ENCODE data around the gene CERS1.

Gene CERS1

DNA sequence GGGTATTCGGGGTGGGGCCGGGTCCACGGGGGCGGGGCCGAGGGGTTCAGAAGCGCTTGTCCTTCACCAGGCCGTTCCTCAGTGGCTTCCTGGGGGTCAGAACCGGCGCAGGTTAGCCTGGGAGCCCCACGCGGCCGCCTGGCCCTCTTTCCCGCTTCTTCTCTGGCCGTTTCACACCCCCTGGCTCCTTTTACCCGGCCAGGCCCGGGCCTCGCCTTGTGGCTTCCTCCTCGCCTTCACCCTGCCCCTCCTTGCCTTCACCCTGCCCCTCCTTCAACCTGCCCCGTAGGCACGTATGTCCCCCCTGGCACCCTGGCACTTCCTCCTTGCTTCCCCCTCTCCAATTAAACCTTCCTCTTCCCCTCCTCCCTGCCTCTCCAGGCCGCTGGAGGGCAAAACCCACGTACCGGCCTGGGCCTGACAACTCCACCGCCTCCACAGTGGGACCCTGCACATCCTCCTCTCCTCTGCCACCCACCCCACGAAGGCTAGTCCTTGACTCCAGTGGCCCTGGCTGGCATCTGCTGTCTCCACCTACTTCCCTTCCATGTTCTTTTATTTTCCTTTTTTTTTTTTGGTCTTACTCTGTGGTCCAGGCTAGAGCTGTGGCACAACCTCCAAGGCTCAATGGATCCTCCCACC is 25.3 kb downstream of the CERS1 start:
- Histone ChIP-seq H3K4me3 (ENCODE audit: low read depth in 1 of 5, low read length in 5 of 5) (no peak overlapping the region), H3K36me3 (ENCODE audit: control insufficient read depth in 5 of 5, insufficient read depth in 5 of 5, low read length in 5 of 5) (peaks cover 0 to 23% (median 22%) of the 10 kb centered on the region in 5 donors), H3K27ac (ENCODE audit: low read depth, low read length) (no peak overlapping the region)

DNA sequence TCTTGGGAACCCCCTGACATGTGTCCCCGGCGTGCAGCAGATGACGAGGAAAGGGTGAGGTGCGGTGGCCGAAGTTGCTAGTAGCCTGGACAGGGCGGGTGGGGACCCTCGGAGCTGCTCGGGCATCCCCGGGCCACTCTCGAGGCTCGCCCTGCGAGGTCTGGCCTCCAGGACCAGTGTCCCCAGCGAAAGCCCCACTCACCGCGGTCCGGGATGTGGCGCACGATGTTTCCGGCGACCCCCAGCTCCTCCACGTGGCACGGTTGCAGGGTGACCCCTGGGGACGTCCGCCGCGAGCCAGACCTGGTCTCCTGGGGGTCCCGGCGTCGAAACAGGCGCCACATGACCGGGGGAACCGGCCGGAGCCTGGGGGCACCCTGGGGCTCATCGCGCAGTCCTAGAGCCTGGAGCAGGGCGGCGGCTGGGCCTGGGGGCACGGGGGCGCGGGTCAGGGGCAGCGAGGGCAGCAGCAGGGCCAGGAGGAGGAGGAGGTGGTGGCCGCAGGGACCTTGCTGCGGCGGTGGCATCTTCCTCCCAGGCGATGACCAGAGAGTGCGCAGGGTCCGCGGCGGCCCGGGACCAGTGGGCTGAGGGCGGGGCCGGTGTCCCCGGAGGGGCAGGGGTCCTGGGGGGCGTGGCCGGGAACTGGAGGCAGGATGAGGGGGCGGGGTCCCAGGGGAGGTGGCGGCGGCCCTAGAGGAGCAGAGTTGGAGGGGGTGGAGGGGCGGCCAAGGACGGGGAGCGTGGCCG is 26.0 kb downstream of the CERS1 start:
- Histone ChIP-seq H3K27ac (ENCODE audit: low read depth, low read length) (no peak overlapping the region), H3K36me3 (ENCODE audit: control insufficient read depth in 5 of 5, insufficient read depth in 5 of 5, low read length in 5 of 5) (peaks cover 0 to 30% (median 29%) of the 10 kb centered on the region in 5 donors), H3K4me1 (ENCODE audit: control insufficient read depth in 5 of 5, insufficient read depth in 5 of 5, low read length in 5 of 5) (peaks cover 0 to 23% (median 9%) of the 10 kb centered on the region in 5 donors), H3K9ac (ENCODE audit: low read length in 5 of 5) (no peak overlapping the region), H3K9me3 (ENCODE audit: control insufficient read depth in 5 of 5, low read length in 5 of 5) (no peaks in the 10 kb centered on the region), H3K27me3 (ENCODE audit: control insufficient read depth in 5 of 5, insufficient read depth in 4 of 5, low read length in 5 of 5) (peaks cover 0 to 7% (median 0%) of the 10 kb centered on the region in 5 donors), H3K4me3 (ENCODE audit: low read depth in 1 of 5, low read length in 5 of 5) (no peak overlapping the region)

More for the DNA sequence above, 25.3 kb downstream of the CERS1 start:
- Histone ChIP-seq H3K9me3 (ENCODE audit: control insufficient read depth in 5 of 5, low read length in 5 of 5) (no peaks in the 10 kb centered on the region), H3K4me1 (ENCODE audit: control insufficient read depth in 5 of 5, insufficient read depth in 5 of 5, low read length in 5 of 5) (peaks cover 0 to 23% (median 9%) of the 10 kb centered on the region in 5 donors), H3K9ac (ENCODE audit: low read length in 5 of 5) (no peak overlapping the region), H3K27me3 (ENCODE audit: control insufficient read depth in 5 of 5, insufficient read depth in 4 of 5, low read length in 5 of 5) (peaks cover 0 to 7% (median 0%) of the 10 kb centered on the region in 5 donors)

DNA sequence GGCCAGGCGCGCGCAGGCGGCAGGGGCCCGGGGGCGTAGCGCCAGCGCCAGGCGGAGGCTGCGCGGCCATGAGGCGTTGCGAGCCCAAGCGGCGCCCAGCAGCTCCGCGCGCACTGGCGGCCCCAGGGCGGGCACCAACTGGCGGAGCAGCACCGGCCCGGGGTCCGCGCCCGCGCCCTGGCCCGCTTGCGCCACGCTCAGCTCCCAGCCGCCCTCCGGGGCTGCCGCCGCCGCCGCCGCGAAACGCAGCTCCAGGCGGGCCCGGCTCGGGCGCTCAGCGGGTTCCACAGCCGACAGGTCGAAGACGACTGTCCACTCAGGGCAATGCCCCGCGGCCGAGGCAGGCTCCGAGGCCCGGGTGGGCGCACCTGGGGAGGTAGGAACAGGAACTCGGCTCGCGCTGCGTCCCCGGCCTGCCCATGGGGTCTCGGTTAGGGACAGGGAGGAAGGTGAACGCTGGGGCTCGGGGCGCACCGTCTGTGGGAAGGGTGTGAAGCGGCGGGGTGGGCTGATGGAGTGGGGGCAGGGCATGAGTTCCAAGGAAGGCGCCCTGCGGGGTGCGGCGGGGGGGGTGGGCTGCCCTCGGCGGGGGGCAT is 26.8 kb downstream of the CERS1 start:
- Histone ChIP-seq H3K4me3 (ENCODE audit: low read depth in 1 of 5, low read length in 5 of 5) (no peak overlapping the region), H3K9ac (ENCODE audit: low read length in 5 of 5) (no peak overlapping the region), H3K36me3 (ENCODE audit: control insufficient read depth in 5 of 5, insufficient read depth in 5 of 5, low read length in 5 of 5) (peaks cover 0 to 37% (median 36%) of the 10 kb centered on the region in 5 donors), H3K27me3 (ENCODE audit: control insufficient read depth in 5 of 5, insufficient read depth in 4 of 5, low read length in 5 of 5) (peaks cover 0 to 7% (median 0%) of the 10 kb centered on the region in 5 donors), H3K27ac (ENCODE audit: low read depth, low read length) (no peak overlapping the region), H3K9me3 (ENCODE audit: control insufficient read depth in 5 of 5, low read length in 5 of 5) (no peaks in the 10 kb centered on the region), H3K4me1 (ENCODE audit: control insufficient read depth in 5 of 5, insufficient read depth in 5 of 5, low read length in 5 of 5) (peaks cover 0 to 23% (median 9%) of the 10 kb centered on the region in 5 donors)

DNA sequence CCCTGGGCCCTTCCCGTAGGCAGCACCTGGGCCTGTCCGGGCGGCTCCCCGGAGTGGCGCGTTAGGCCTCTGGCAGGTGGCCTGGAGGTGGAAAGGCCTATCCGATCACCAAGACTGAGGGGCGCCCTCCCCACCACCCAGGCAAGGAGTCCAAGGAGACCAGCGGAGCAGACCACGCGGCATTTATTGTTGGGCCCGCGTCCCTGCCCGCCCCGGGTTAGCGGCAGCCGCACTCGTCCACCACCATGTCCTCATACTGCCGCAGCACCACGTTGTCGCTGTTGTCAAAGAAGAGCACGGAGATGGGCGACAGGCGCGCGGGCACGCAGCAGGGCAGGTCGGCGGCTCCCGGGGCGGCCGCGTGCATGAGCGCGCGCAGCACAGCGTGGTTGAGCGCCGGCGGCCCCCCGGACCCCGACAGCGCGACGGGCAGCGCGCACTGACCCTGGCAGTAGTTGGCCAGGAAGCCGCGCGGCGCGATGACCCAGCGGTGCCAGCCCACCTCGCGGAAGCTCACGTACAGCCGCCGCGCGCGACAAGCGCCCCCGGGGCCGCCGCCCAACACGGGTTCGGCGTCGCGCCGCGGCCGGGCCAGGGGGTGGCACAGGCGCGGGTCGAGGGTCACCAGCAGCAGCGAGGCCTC is 27.5 kb downstream of the CERS1 start:
- no peak overlapping the region for H3K27ac ChIP-seq (ENCODE audit: low read depth, low read length)
- H3K9me3 ChIP-seq (ENCODE audit: control insufficient read depth in 5 of 5, low read length in 5 of 5), result no peaks in the 10 kb centered on the region
- H3K9ac ChIP-seq (ENCODE audit: low read length in 5 of 5), result no peak overlapping the region
- peaks cover 0 to 43% (median 42%) of the 10 kb centered on the region in 5 donors for H3K36me3 ChIP-seq (ENCODE audit: control insufficient read depth in 5 of 5, insufficient read depth in 5 of 5, low read length in 5 of 5)
- no peak overlapping the region for H3K4me3 ChIP-seq (ENCODE audit: low read depth in 1 of 5, low read length in 5 of 5)
- H3K4me1 ChIP-seq (ENCODE audit: control insufficient read depth in 5 of 5, insufficient read depth in 5 of 5, low read length in 5 of 5), result peaks cover 0 to 23% (median 9%) of the 10 kb centered on the region in 5 donors
- H3K27me3 ChIP-seq (ENCODE audit: control insufficient read depth in 5 of 5, insufficient read depth in 4 of 5, low read length in 5 of 5), result peaks cover 0 to 7% (median 0%) of the 10 kb centered on the region in 5 donors

DNA sequence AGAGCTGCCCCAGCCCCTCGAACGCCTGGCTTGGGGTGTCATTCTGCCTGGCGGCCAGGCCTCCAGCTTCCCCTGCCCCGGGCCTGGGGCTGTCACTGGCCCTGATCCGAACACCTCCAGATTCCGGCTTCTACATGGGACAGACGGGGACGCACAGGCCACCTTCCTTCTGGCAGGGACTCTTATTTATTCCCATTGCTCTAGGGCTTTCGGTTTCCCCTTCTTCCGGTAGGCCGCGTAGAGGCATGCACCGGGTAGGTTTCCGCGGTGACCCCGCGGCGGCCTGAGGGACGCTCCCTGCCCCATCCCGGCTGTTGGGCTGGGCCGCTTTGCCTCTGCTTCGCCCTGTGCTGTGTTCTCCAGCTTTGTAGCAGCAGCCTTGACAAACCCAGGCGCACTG is 28.2 kb downstream of the CERS1 start:
- Histone ChIP-seq H3K27ac (ENCODE audit: low read depth, low read length) (no peak overlapping the region), H3K27me3 (ENCODE audit: control insufficient read depth in 5 of 5, insufficient read depth in 4 of 5, low read length in 5 of 5) (peaks cover 0 to 7% (median 0%) of the 10 kb centered on the region in 5 donors), H3K4me1 (ENCODE audit: control insufficient read depth in 5 of 5, insufficient read depth in 5 of 5, low read length in 5 of 5) (peaks cover 0 to 23% (median 9%) of the 10 kb centered on the region in 5 donors), H3K9me3 (ENCODE audit: control insufficient read depth in 5 of 5, low read length in 5 of 5) (no peaks in the 10 kb centered on the region), H3K4me3 (ENCODE audit: low read depth in 1 of 5, low read length in 5 of 5) (no peak overlapping the region), H3K36me3 (ENCODE audit: control insufficient read depth in 5 of 5, insufficient read depth in 5 of 5, low read length in 5 of 5) (peaks cover 0 to 51% (median 50%) of the 10 kb centered on the region in 5 donors), H3K9ac (ENCODE audit: low read length in 5 of 5) (no peak overlapping the region)

DNA sequence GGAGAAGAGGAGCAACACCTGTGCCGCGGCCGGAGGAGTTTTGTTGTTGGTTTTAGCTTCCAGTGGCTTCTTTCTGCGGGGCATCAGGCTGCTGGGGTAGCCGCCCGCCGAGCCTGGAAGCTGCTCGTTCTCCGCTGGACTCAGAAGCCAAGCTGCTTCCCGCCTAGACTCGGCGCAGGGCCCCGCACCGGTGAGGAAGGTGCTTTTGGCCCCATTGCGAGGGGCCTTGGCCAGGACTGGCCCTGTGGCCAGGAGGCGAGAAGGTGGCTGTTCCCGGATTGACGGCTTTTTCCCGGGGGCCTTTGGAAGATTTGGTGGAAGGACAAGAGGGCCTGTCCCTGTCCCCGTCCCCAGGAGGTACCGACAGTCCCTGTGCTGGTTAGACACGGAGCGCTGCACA is 28.8 kb downstream of the CERS1 start:
- H3K27me3 ChIP-seq (ENCODE audit: control insufficient read depth in 5 of 5, insufficient read depth in 4 of 5, low read length in 5 of 5), result peaks cover 0 to 7% (median 0%) of the 10 kb centered on the region in 5 donors
- H3K4me3 ChIP-seq (ENCODE audit: low read depth in 1 of 5, low read length in 5 of 5), result no peak overlapping the region
- no peak overlapping the region for H3K27ac ChIP-seq (ENCODE audit: low read depth, low read length)
- no peaks in the 10 kb centered on the region for H3K9me3 ChIP-seq (ENCODE audit: control insufficient read depth in 5 of 5, low read length in 5 of 5)
- no peak overlapping the region for H3K9ac ChIP-seq (ENCODE audit: low read length in 5 of 5)
- peaks cover 0 to 23% (median 9%) of the 10 kb centered on the region in 5 donors for H3K4me1 ChIP-seq (ENCODE audit: control insufficient read depth in 5 of 5, insufficient read depth in 5 of 5, low read length in 5 of 5)
- peaks cover 0 to 57% (median 56%) of the 10 kb centered on the region in 5 donors for H3K36me3 ChIP-seq (ENCODE audit: control insufficient read depth in 5 of 5, insufficient read depth in 5 of 5, low read length in 5 of 5)

DNA sequence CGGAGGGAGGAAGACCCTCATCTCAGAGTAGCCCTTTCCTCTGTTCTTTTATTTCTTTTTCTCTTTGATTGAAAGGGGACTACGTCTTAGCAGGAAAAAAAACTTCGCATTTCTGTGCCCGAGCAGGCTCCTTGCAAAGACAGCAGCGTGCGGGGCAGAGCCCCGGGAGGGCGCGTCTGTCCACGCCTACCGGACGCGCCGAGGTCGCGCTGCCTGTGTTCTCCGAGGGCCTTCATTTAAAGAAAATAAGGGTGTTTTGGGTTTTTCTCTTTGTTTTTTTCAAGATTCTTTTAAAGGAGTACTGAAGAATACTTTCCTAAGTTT is 29.2 kb downstream of the CERS1 start:
- Histone ChIP-seq H3K36me3 (ENCODE audit: control insufficient read depth in 5 of 5, insufficient read depth in 5 of 5, low read length in 5 of 5) (peaks cover 0 to 61% (median 60%) of the 10 kb centered on the region in 5 donors), H3K9me3 (ENCODE audit: control insufficient read depth in 5 of 5, low read length in 5 of 5) (no peaks in the 10 kb centered on the region), H3K27ac (ENCODE audit: low read depth, low read length) (no peak overlapping the region), H3K4me3 (ENCODE audit: low read depth in 1 of 5, low read length in 5 of 5) (no peak overlapping the region), H3K4me1 (ENCODE audit: control insufficient read depth in 5 of 5, insufficient read depth in 5 of 5, low read length in 5 of 5) (peaks cover 0 to 23% (median 9%) of the 10 kb centered on the region in 5 donors), H3K27me3 (ENCODE audit: control insufficient read depth in 5 of 5, insufficient read depth in 4 of 5, low read length in 5 of 5) (peaks cover 0 to 7% (median 0%) of the 10 kb centered on the region in 5 donors), H3K9ac (ENCODE audit: low read length in 5 of 5) (no peak overlapping the region)

DNA sequence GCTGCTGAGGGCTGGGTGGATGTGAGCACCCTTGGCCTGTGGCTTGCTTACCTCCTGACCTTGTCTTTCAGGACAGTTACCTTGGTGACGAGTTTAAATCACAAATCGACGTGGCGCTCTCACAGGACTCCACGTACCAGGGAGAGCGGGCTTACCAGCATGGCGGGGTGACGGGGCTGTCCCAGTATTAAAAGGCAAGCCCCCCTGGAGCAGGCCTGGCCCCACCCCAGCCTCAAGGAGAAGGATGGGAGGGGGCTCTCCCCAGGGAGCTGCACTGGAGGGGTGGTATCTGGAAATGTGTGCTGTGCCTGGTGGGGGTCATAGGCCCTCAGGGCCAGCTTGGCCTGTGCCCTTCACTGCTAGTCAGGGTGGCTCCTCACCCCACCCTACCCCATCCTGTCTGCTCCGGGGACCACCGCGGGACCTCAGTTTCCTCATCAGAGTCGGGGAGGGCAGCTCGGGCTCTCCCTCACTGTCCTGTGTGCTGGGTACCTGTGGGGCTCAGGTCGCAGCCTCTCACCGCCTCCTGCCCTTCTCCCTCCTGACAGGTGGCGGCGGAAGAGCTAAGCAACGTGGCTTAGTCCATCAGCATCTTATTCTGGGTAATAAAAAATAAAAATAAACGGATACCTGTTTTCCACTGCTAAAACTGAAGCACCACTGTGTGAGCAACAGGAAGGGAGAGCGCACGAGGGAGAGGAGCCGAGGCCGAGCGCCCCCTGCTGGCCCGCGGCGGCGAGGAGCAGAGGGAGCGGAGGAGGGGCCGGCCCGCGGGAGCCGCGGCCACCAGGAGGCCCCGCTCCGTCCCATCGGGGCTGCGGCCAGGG is 29.8 kb downstream of the CERS1 start:
- Histone ChIP-seq H3K27me3 (ENCODE audit: control insufficient read depth in 5 of 5, insufficient read depth in 4 of 5, low read length in 5 of 5) (peaks cover 0 to 7% (median 0%) of the 10 kb centered on the region in 5 donors), H3K4me3 (ENCODE audit: low read depth in 1 of 5, low read length in 5 of 5) (no peak overlapping the region), H3K9ac (ENCODE audit: low read length in 5 of 5) (no peak overlapping the region), H3K27ac (ENCODE audit: low read depth, low read length) (no peak overlapping the region), H3K36me3 (ENCODE audit: control insufficient read depth in 5 of 5, insufficient read depth in 5 of 5, low read length in 5 of 5) (peaks cover 0 to 67% (median 65%) of the 10 kb centered on the region in 5 donors), H3K9me3 (ENCODE audit: control insufficient read depth in 5 of 5, low read length in 5 of 5) (no peaks in the 10 kb centered on the region), H3K4me1 (ENCODE audit: control insufficient read depth in 5 of 5, insufficient read depth in 5 of 5, low read length in 5 of 5) (peaks cover 0 to 26% (median 9%) of the 10 kb centered on the region in 5 donors)

Data from subcutaneous abdominal adipose tissue (tissue), 5 donors.